PC-9 (cell line): ENCODE measurements around the gene SRBD1. TPM values are rescaled to one million over a fixed set of nuclear protein-coding genes. Genes with fewer than 3 reads are reported as not detected.

Experiments used
- BruUV-seq: library from RNA; stranded (reverse); fragments of 400-500 nt; replicated peaks from 2 replicates; lab custom pipeline; 2021; lab: Mats Ljungman, UMichigan
- CTCF ChIA-PET: fragments of 300-600 bp; sonication (Branson Sonifier 250); formaldehyde crosslinking; loops from one replicate; lab custom pipeline; 2022; ENCODE audit warnings: antibody characterized with exemption; lab: Charles Lee
- POLR2A ChIA-PET: fragments of 300-600 bp; sonication (Branson Sonifier 250); formaldehyde crosslinking; loops from one replicate; lab custom pipeline; 2022; ENCODE audit warnings: antibody characterized with exemption; ENCODE audit not compliant: unreplicated experiment; lab: Charles Lee
- DNase-seq, 2 experiments: peaks; one replicate each; pipeline versions ENCODE4 v3.0.0 to v3.0.0-alpha.2; 2015 to 2022; ENCODE audit warnings: mixed read lengths in 1 of 2
- H2AFZ ChIP-seq: fragments of 200-600 bp; sonication (generic); 2 replicates; pipeline ENCODE4 v1.8.1; 2017; ENCODE audit warnings: antibody characterized with exemption
- H3F3A ChIP-seq: fragments of 200-600 bp; sonication (generic); 2 replicates; pipeline ENCODE4 v1.8.1; 2017; ENCODE audit warnings: antibody characterized with exemption, mild to moderate bottlenecking, low read depth; ENCODE audit not compliant: insufficient read depth
- H3K27ac ChIP-seq: fragments of 200-600 bp; sonication (generic); 2 replicates; pipeline ENCODE4 v1.6.1; 2016; ENCODE audit warnings: mixed run types
- H3K27me3 ChIP-seq: fragments of 200-600 bp; sonication (generic); 2 replicates; pipeline ENCODE4 v1.6.1; 2016; ENCODE audit warnings: low read depth, mixed run types; ENCODE audit not compliant: insufficient read depth
- H3K36me3 ChIP-seq: fragments of 200-600 bp; sonication (generic); 2 replicates; pipeline ENCODE4 v1.6.1; 2016; ENCODE audit warnings: low read depth, mixed run types
- H3K4me1 ChIP-seq: fragments of 200-600 bp; sonication (generic); replicated peaks from 2 replicates; pipeline ENCODE4 v1.6.1; 2016; ENCODE audit warnings: mixed run types; ENCODE audit not compliant: insufficient read depth
- H3K4me2 ChIP-seq: fragments of 200-600 bp; sonication (generic); 2 replicates; pipeline ENCODE4 v1.6.1; 2017; ENCODE audit warnings: mixed run types
- H3K4me3 ChIP-seq: fragments of 200-600 bp; sonication (generic); 2 replicates; pipeline ENCODE4 v1.6.1; 2016; ENCODE audit warnings: mixed run types
- H3K79me2 ChIP-seq: fragments of 200-600 bp; sonication (generic); 2 replicates; pipeline ENCODE4 v1.6.1; 2017; ENCODE audit warnings: low read depth, mixed run types
- H3K9me2 ChIP-seq: fragments of 200-600 bp; sonication (generic); 2 replicates; pipeline ENCODE4 v1.8.1; 2017; ENCODE audit warnings: mild to moderate bottlenecking; ENCODE audit not compliant: insufficient read depth
- H3K9me3 ChIP-seq: fragments of 200-600 bp; sonication (generic); 2 replicates; pipeline ENCODE4 v1.8.1; 2016; ENCODE audit warnings: low read depth; ENCODE audit not compliant: insufficient read depth
- H4K20me1 ChIP-seq: fragments of 200-600 bp; sonication (generic); 2 replicates; pipeline ENCODE4 v1.8.1; 2017; ENCODE audit not compliant: insufficient read depth
- EZH2 ChIP-seq: fragments of 200-600 bp; sonication (generic); IDR thresholded peaks from 2 replicates; pipeline ENCODE4 v1.8.0; 2017; ENCODE audit warnings: antibody characterized with exemption, low read depth
- intact Hi-C: fragments of 100-400 bp; cut with micrococcal nuclease; formaldehyde crosslinking; loops from one replicate; pipeline ENCODE4 v1.10.0; 2022; ENCODE audit not compliant: unreplicated experiment
- total RNA-seq: library from RNA; stranded (reverse); gene quantifications from 2 replicates; pipeline ENCODE4 v1.2.3, GENCODE V29; 2021
- TF ChIP-seq, protein P1 (sequence below): fragments of 200-600 bp; sonication (generic); conservative IDR thresholded peaks from 2 replicates; pipeline ENCODE4 v1.6.1; 2017; ENCODE audit warnings: mixed run types, antibody characterized with exemption, mild to moderate bottlenecking, moderate library complexity

Gene SRBD1
- total RNA-seq, 1 experiment from 2014 or later, result 17.8 TPM

DNA sequence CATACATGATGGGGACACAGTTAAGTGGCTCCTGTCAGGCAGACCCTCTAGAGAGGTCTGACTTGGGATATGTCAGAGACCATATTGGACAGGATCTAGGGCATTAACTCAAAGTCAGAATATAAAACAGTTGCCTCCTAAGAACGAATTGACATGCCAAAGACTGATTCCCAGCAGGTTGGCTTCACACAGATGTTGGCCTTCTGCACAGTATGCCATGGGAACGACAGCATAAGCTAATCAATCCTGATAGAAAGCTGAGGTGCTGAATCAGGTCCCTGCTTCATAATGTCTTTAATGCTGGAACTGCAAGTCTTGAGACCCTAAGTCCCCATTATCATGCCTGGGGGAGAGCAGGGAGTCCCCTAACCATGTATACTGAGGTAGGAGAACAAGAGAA, 165.1 kb downstream of the SRBD1 start:
- no peak overlapping the region for H3K4me3 ChIP-seq
- H3K9me2 ChIP-seq, result no peaks in the 10 kb centered on the region
- no peaks in the 10 kb centered on the region for H3K36me3 ChIP-seq
- H3K9me3 ChIP-seq, result no peaks in the 10 kb centered on the region
- no peaks in the 10 kb centered on the region for H3K4me1 ChIP-seq
- ChIA-PET POLR2A (no interaction called here), CTCF (no interaction called here)
- no peak overlapping the region for H2AFZ ChIP-seq
- no peak overlapping the region for H3K27ac ChIP-seq
- DNase-seq, result no peak
- H3K4me2 ChIP-seq, result no peak overlapping the region
- TF ChIP-seq EZH2, result no peak
- TF ChIP-seq, protein P1, sequence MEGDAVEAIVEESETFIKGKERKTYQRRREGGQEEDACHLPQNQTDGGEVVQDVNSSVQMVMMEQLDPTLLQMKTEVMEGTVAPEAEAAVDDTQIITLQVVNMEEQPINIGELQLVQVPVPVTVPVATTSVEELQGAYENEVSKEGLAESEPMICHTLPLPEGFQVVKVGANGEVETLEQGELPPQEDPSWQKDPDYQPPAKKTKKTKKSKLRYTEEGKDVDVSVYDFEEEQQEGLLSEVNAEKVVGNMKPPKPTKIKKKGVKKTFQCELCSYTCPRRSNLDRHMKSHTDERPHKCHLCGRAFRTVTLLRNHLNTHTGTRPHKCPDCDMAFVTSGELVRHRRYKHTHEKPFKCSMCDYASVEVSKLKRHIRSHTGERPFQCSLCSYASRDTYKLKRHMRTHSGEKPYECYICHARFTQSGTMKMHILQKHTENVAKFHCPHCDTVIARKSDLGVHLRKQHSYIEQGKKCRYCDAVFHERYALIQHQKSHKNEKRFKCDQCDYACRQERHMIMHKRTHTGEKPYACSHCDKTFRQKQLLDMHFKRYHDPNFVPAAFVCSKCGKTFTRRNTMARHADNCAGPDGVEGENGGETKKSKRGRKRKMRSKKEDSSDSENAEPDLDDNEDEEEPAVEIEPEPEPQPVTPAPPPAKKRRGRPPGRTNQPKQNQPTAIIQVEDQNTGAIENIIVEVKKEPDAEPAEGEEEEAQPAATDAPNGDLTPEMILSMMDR, result no peak
- no peaks in the 10 kb centered on the region for H3K27me3 ChIP-seq
- H3K79me2 ChIP-seq, result no peaks in the 10 kb centered on the region
- BruUV-seq, result no TSS peak
- intact Hi-C loops, result no loop called here
- H3F3A ChIP-seq, result peaks cover 5% of the 10 kb centered on the region; the same call in 1 of the 2 replicates
- no peaks in the 10 kb centered on the region for H4K20me1 ChIP-seq

DNA sequence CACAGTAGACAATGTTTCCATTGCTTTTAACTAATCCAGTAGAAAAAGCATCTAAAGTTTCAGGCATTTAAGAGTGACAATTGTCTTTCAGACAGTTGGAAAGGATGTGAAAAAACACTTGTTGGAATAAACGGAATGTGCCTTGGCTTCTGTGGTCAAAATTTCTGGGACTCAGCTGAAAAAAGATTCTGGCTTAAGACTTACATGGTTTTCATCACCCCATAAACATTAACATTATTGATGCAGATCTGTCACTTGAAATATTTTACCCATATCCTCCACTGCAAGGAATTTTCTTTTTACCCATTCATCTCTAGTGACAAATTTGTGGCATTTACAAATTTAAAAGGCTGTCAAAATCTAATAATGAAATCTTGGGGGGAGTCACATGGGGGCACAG, 166.0 kb downstream of the SRBD1 start:
- intact Hi-C loops, result no loop called here
- ChIA-PET CTCF (no interaction called here), POLR2A (no interaction called here)
- Histone ChIP-seq H2AFZ (no peak overlapping the region), H3K4me2 (no peak overlapping the region), H3K9me3 (no peaks in the 10 kb centered on the region), H3K79me2 (no peaks in the 10 kb centered on the region), H3K27ac (no peak overlapping the region), H3K4me3 (no peak overlapping the region), H3K36me3 (no peaks in the 10 kb centered on the region), H3K4me1 (no peaks in the 10 kb centered on the region), H3K9me2 (no peaks in the 10 kb centered on the region), H3F3A (peaks cover 9% of the 10 kb centered on the region; the same call in 1 of the 2 replicates), H4K20me1 (no peaks in the 10 kb centered on the region; the same call in 1 of the 2 replicates), H3K27me3 (no peaks in the 10 kb centered on the region)
- no TSS peak for BruUV-seq
- no peak for DNase-seq
- no peak for TF ChIP-seq EZH2
- TF ChIP-seq, protein P1, result no peak

- Histone ChIP-seq H3K27me3 (no peaks in the 10 kb centered on the region), H3K27ac (no peak overlapping the region), H4K20me1 (no peaks in the 10 kb centered on the region; the same call in 1 of the 2 replicates), H3K4me3 (no peak overlapping the region), H3K9me2 (no peaks in the 10 kb centered on the region), H3K36me3 (no peaks in the 10 kb centered on the region), H3K4me1 (no peaks in the 10 kb centered on the region), H3K4me2 (no peak overlapping the region), H3F3A (peaks cover 9% of the 10 kb centered on the region; the same call in 1 of the 2 replicates), H3K79me2 (no peaks in the 10 kb centered on the region), H2AFZ (no peak overlapping the region), H3K9me3 (no peaks in the 10 kb centered on the region)
- CTCF ChIA-PET, result no interaction called here
- intact Hi-C loops, result no loop called here
- no peak for TF ChIP-seq EZH2
- TF ChIP-seq, protein P1, result no peak
- POLR2A ChIA-PET, result no interaction called here
- no peak for DNase-seq
- no TSS peak for BruUV-seq
Observed at GRCh38 chr2:45443012-45443411, 168.1 kb downstream of the SRBD1 start.
